Activated CD8-positive, alpha-beta T cell treated with anti-CD3 and anti-CD28 coated beads, Interleukin-2, amount 10 ng/mL, durations not matched to agents 7 days and 5 days (primary cell): ENCODE data around the gene FCGR3A. TPM values are rescaled to one million over a fixed set of nuclear protein-coding genes. Genes with fewer than 3 reads are reported as not detected.

Source experiments
- ATAC-seq: fragments of 150-1000 bp; cut with Tn5 transposase; one replicate; pipeline ENCODE4 v1.10.0; 2021; ENCODE audit warnings: moderate library complexity
- CTCF ChIA-PET: fragments of 350-600 bp; sonication (Branson Sonifier 250); formaldehyde crosslinking; loops from one replicate; lab custom pipeline; 2021; ENCODE audit warnings: antibody characterized with exemption; lab: Charles Lee
- POLR2A ChIA-PET: fragments of 350-600 bp; sonication (Branson Sonifier 250); formaldehyde crosslinking; loops from one replicate; lab custom pipeline; 2021; ENCODE audit warnings: antibody characterized with exemption; lab: Charles Lee
- DNase-seq: peaks from one replicate; pipeline ENCODE4 v3.0.0-alpha.2; 2020
- H3K27ac Mint-ChIP-seq: one replicate; pipeline ENCODE4 v1.8.0; 2021; ENCODE audit warnings: mild to moderate bottlenecking, mixed read lengths
- H3K27me3 Mint-ChIP-seq: one replicate; pipeline ENCODE4 v1.8.0; 2021; ENCODE audit warnings: low read depth, mixed read lengths
- H3K36me3 Mint-ChIP-seq: one replicate; pipeline ENCODE4 v1.8.0; 2021; ENCODE audit warnings: low read depth, mixed read lengths
- H3K4me1 Mint-ChIP-seq: one replicate; pipeline ENCODE4 v1.8.0; 2021; ENCODE audit warnings: low read depth, mixed read lengths
- H3K4me3 Mint-ChIP-seq: one replicate; pipeline ENCODE4 v1.8.0; 2021; ENCODE audit warnings: mild to moderate bottlenecking, mixed read lengths
- H3K9me3 Mint-ChIP-seq: one replicate; pipeline ENCODE4 v1.8.0; 2022; ENCODE audit warnings: mixed read lengths; ENCODE audit not compliant: insufficient read depth
- total RNA-seq, 2 experiments: library from RNA; stranded (reverse); gene quantifications; one replicate each; pipeline ENCODE4 v1.2.3, GENCODE V29; 2021

Gene FCGR3A
- total RNA-seq, 2 experiments from 2014 or later: 0.50 to 0.52 TPM

- peaks cover 26% of the 10 kb centered on the region for H3K4me1 Mint-ChIP-seq
- DNase-seq (no peak), ATAC-seq (no peak)
- POLR2A ChIA-PET: no interaction called here
- no peak overlapping the region for H3K27ac Mint-ChIP-seq
- no peaks in the 10 kb centered on the region for H3K36me3 Mint-ChIP-seq
- no peak overlapping the region for H3K4me3 Mint-ChIP-seq
- CTCF ChIA-PET: interaction anchor here (1.1 to 4.8 kb wide), 4 partner anchors 16 to 232 kb away, joined by 3 to 16 read pairs (median 4); no protein-coding TSS in a partner anchor
- no peaks in the 10 kb centered on the region for H3K9me3 Mint-ChIP-seq
- peaks cover 26% of the 10 kb centered on the region for H3K27me3 Mint-ChIP-seq
Observed at GRCh38 chr1:161505686-161506085, 43.9 kb downstream of the FCGR3A start.

- CTCF ChIA-PET: interaction anchor here (1.2 kb wide), 1 partner anchor 16 kb away, joined by 3 read pairs; no protein-coding TSS in a partner anchor
- Mint-ChIP-seq H3K4me1 (peaks cover 33% of the 10 kb centered on the region), H3K9me3 (no peaks in the 10 kb centered on the region), H3K27ac (no peak overlapping the region), H3K4me3 (no peak overlapping the region), H3K36me3 (no peaks in the 10 kb centered on the region), H3K27me3 (peaks cover 38% of the 10 kb centered on the region)
- DNase-seq: no peak
- POLR2A ChIA-PET: no interaction called here
- no peak for ATAC-seq
Observed at GRCh38 chr1:161503394-161503748, 46.2 kb downstream of the FCGR3A start.

GRCh38 chr1:161502641-161503393 lies 46.8 kb downstream of the FCGR3A start:
- CTCF ChIA-PET: interaction anchor here (1.2 kb wide), 1 partner anchor 15 kb away, joined by 3 read pairs; no protein-coding TSS in a partner anchor
- Mint-ChIP-seq H3K4me3 (no peak overlapping the region), H3K27me3 (peaks cover 38% of the 10 kb centered on the region), H3K9me3 (no peaks in the 10 kb centered on the region), H3K27ac (no peak overlapping the region), H3K4me1 (peaks cover 33% of the 10 kb centered on the region), H3K36me3 (no peaks in the 10 kb centered on the region)
- POLR2A ChIA-PET: no interaction called here
- ATAC-seq (no peak), DNase-seq (no peak)

- peaks cover 30% of the 10 kb centered on the region for H3K4me1 Mint-ChIP-seq
- H3K36me3 Mint-ChIP-seq: no peaks in the 10 kb centered on the region
- ChIA-PET CTCF (interaction anchor here (0.9 kb wide), 1 partner anchor 15 kb away, joined by 3 read pairs; no protein-coding TSS in a partner anchor), POLR2A (no interaction called here)
- H3K27ac Mint-ChIP-seq: no peak overlapping the region
- H3K27me3 Mint-ChIP-seq: peaks cover 38% of the 10 kb centered on the region
- no peaks in the 10 kb centered on the region for H3K9me3 Mint-ChIP-seq
- ATAC-seq: no peak
- H3K4me3 Mint-ChIP-seq: no peak overlapping the region
- DNase-seq: no peak
Observed at GRCh38 chr1:161502181-161502580, 47.4 kb downstream of the FCGR3A start.

- CTCF ChIA-PET: interaction anchor here (0.9 kb wide), 1 partner anchor 14 kb away, joined by 3 read pairs; no protein-coding TSS in a partner anchor
- peaks cover 21% of the 10 kb centered on the region for H3K4me1 Mint-ChIP-seq
- no peak overlapping the region for H3K27ac Mint-ChIP-seq
- DNase-seq (no peak), ATAC-seq (no peak)
- no peaks in the 10 kb centered on the region for H3K9me3 Mint-ChIP-seq
- H3K4me3 Mint-ChIP-seq: no peak overlapping the region
- H3K27me3 Mint-ChIP-seq: peaks cover 36% of the 10 kb centered on the region
- no peaks in the 10 kb centered on the region for H3K36me3 Mint-ChIP-seq
- POLR2A ChIA-PET: no interaction called here
Observed at GRCh38 chr1:161501234-161501633, 48.4 kb downstream of the FCGR3A start.

GRCh38 chr1:161499099-161500039 lies 50.2 kb downstream of the FCGR3A start:
- DNase-seq: no peak
- POLR2A ChIA-PET: no interaction called here
- Mint-ChIP-seq H3K27ac (no peak overlapping the region), H3K36me3 (no peaks in the 10 kb centered on the region), H3K4me1 (peaks cover 9% of the 10 kb centered on the region), H3K4me3 (no peak overlapping the region), H3K27me3 (peaks cover 41% of the 10 kb centered on the region), H3K9me3 (no peaks in the 10 kb centered on the region)
- ATAC-seq: no peak
- CTCF ChIA-PET: no interaction called here

GRCh38 chr1:161498646-161499045 lies 51.0 kb downstream of the FCGR3A start:
- POLR2A ChIA-PET: no interaction called here

GRCh38 chr1:161497961-161498360 lies 51.7 kb downstream of the FCGR3A start:
- peaks cover 9% of the 10 kb centered on the region for H3K4me1 Mint-ChIP-seq
- POLR2A ChIA-PET: no interaction called here
- ATAC-seq: no peak
- no peaks in the 10 kb centered on the region for H3K36me3 Mint-ChIP-seq
- CTCF ChIA-PET: no interaction called here
- DNase-seq: no peak
- H3K27me3 Mint-ChIP-seq: peaks cover 43% of the 10 kb centered on the region
- no peaks in the 10 kb centered on the region for H3K9me3 Mint-ChIP-seq
- no peak overlapping the region for H3K4me3 Mint-ChIP-seq
- no peak overlapping the region for H3K27ac Mint-ChIP-seq

More at GRCh38 chr1:161498646-161499045, 51.0 kb downstream of the FCGR3A start:
- DNase-seq: no peak
- Mint-ChIP-seq H3K4me3 (no peak overlapping the region), H3K9me3 (no peaks in the 10 kb centered on the region), H3K27ac (no peak overlapping the region), H3K27me3 (peaks cover 44% of the 10 kb centered on the region), H3K36me3 (no peaks in the 10 kb centered on the region), H3K4me1 (peaks cover 9% of the 10 kb centered on the region)
- ATAC-seq: no peak
- CTCF ChIA-PET: no interaction called here

- ChIA-PET CTCF (interaction anchor here (0.8 to 1.5 kb wide), 3 partner anchors 11 to 240 kb away, joined by 3 to 13 read pairs (median 4); no protein-coding TSS in a partner anchor), POLR2A (no interaction called here)
- H3K4me3 Mint-ChIP-seq: no peak overlapping the region
- DNase-seq: no peak
- H3K27me3 Mint-ChIP-seq: peaks cover 45% of the 10 kb centered on the region
- H3K4me1 Mint-ChIP-seq: peaks cover 31% of the 10 kb centered on the region
- ATAC-seq: no peak
- no peak overlapping the region for H3K27ac Mint-ChIP-seq
- no peaks in the 10 kb centered on the region for H3K36me3 Mint-ChIP-seq
- no peaks in the 10 kb centered on the region for H3K9me3 Mint-ChIP-seq
Observed at GRCh38 chr1:161495490-161495889, 54.1 kb downstream of the FCGR3A start.

- Mint-ChIP-seq H3K9me3 (no peaks in the 10 kb centered on the region), H3K27me3 (peaks cover 44% of the 10 kb centered on the region), H3K4me1 (peaks cover 29% of the 10 kb centered on the region), H3K4me3 (no peak overlapping the region), H3K36me3 (no peaks in the 10 kb centered on the region), H3K27ac (no peak overlapping the region)
- POLR2A ChIA-PET: no interaction called here
- DNase-seq (no peak), ATAC-seq (no peak)
- CTCF ChIA-PET: interaction anchor here (1.5 kb wide), 1 partner anchor 10 kb away, joined by 13 read pairs; no protein-coding TSS in a partner anchor
Observed at GRCh38 chr1:161494091-161494735, 55.4 kb downstream of the FCGR3A start.

- H3K27ac Mint-ChIP-seq: no peak overlapping the region
- POLR2A ChIA-PET: no interaction called here
- peaks cover 55% of the 10 kb centered on the region for H3K27me3 Mint-ChIP-seq
- H3K9me3 Mint-ChIP-seq: no peaks in the 10 kb centered on the region
- peaks cover 25% of the 10 kb centered on the region for H3K4me1 Mint-ChIP-seq
- no peak for ATAC-seq
- CTCF ChIA-PET: interaction anchor here (1.7 kb wide), 1 partner anchor 545 kb away, joined by 7 read pairs; no protein-coding TSS in a partner anchor
- H3K4me3 Mint-ChIP-seq: no peak overlapping the region
- DNase-seq: no peak
- no peaks in the 10 kb centered on the region for H3K36me3 Mint-ChIP-seq
Observed at GRCh38 chr1:161492827-161493226, 56.8 kb downstream of the FCGR3A start.
